H1 (cell line): ENCODE measurements around the gene APOC3. TPM values are rescaled to one million over a fixed set of nuclear protein-coding genes. Genes with fewer than 3 reads are reported as not detected.

Experiments
- BACH1 ChIP-seq: IDR thresholded peaks from 2 replicates; pipeline ENCODE4 v1.6.1; 2012; ENCODE audit warnings: low read length, improper control_type of control experiment
- CBX5 ChIP-seq: fragments of 300-800, 300-1000 bp; sonication (generic); IDR thresholded peaks from 2 replicates; pipeline ENCODE4 v1.7.1; 2016; ENCODE audit warnings: antibody characterized with exemption, low read length, low read depth
- CEBPB ChIP-seq: IDR thresholded peaks from 2 replicates; pipeline ENCODE4 v1.6.1; 2012; ENCODE audit warnings: low read depth, low read length
- EGR1 ChIP-seq: IDR thresholded peaks from 2 replicates; pipeline ENCODE4 v1.6.1; 2011; ENCODE audit warnings: low read depth, low read length, borderline replicate concordance
- JUN ChIP-seq: IDR thresholded peaks from 2 replicates; pipeline ENCODE4 v1.6.1; 2011; ENCODE audit warnings: low read depth, mild to moderate bottlenecking, improper control_type of control experiment, low read length
- KDM4A ChIP-seq: IDR thresholded peaks from one replicate; pipeline ENCODE4 v1.7.1; 2012; ENCODE audit warnings: low read depth, mild to moderate bottlenecking, moderate library complexity, low read length, inconsistent platforms; ENCODE audit not compliant: severe bottlenecking
- KDM5A ChIP-seq: fragments of 200-600 bp; IDR thresholded peaks from 2 replicates; pipeline ENCODE4 v1.7.1; 2012; ENCODE audit warnings: mild to moderate bottlenecking, low read length, inconsistent platforms, mixed read lengths
- PHF8 ChIP-seq: fragments of 200-600 bp; sonication (generic); conservative IDR thresholded peaks from 2 replicates; pipeline ENCODE4 v1.7.1; 2012; ENCODE audit warnings: low read depth, mild to moderate bottlenecking, inconsistent platforms, low read length, moderate library complexity
- POLR2A ChIP-seq, 2 experiments: IDR thresholded peaks; 1 replicate in 1 of 2; 2 replicates in 1 of 2; pipeline ENCODE4 v1.6.1; 2011; ENCODE audit warnings: low read depth in 2 of 2, low read length in 2 of 2, mild to moderate bottlenecking in 2 of 2; ENCODE audit errors: control extremely low read depth in 1 of 2
- RFX5 ChIP-seq: IDR thresholded peaks from 2 replicates; pipeline ENCODE4 v1.6.1; 2011; ENCODE audit warnings: low read depth, low read length, improper control_type of control experiment, borderline replicate concordance
- SAP30 ChIP-seq: fragments of 300-600 bp; sonication (generic); IDR thresholded peaks from 2 replicates; pipeline ENCODE4 v1.7.1; 2012; ENCODE audit warnings: low read length, moderate library complexity, mild to moderate bottlenecking, inconsistent platforms; ENCODE audit not compliant: insufficient read depth, insufficient replicate concordance
- SIN3A ChIP-seq, 2 experiments: IDR thresholded peaks in 1 of 2; conservative IDR thresholded peaks in 1 of 2; 2 replicates each; pipeline ENCODE4 v1.6.1; 2011 to 2012; ENCODE audit warnings: low read length in 2 of 2, improper control_type of control experiment in 1 of 2, low read depth in 1 of 2, mild to moderate bottlenecking in 1 of 2
- SIX5 ChIP-seq: IDR thresholded peaks from 2 replicates; pipeline ENCODE4 v1.6.1; 2011; ENCODE audit warnings: mild to moderate bottlenecking, low read depth, low read length
- SRF ChIP-seq: IDR thresholded peaks from 2 replicates; pipeline ENCODE4 v1.6.1; 2011; ENCODE audit warnings: mild to moderate bottlenecking, low read depth, low read length, moderate library complexity
- SUZ12 ChIP-seq: fragments of 200-600 bp; sonication (generic); IDR thresholded peaks from 2 replicates; pipeline ENCODE4 v1.6.1; 2012; ENCODE audit warnings: mild to moderate bottlenecking, inconsistent platforms, low read length, moderate library complexity, mixed read lengths
- TCF12 ChIP-seq: IDR thresholded peaks from 2 replicates; pipeline ENCODE4 v1.6.1; 2011; ENCODE audit warnings: low read depth, mild to moderate bottlenecking, low read length
- polyA plus RNA-seq, 7 experiments: library from polyadenylated mRNA; depleted of rRNA in 3 of 7; stranded (reverse) in 5 of 7; unstranded in 2 of 7; fragments of >200 nt in 5 of 7; fragments of 200-250 nt in 2 of 7; gene quantifications; 1 replicate in 5 of 7; 2 replicates in 1 of 7; 4 replicates in 1 of 7; pipeline versions ENCODE4 v1.2.1 to v1.2.3, GENCODE V29; 2011 to 2013; ENCODE audit warnings: missing spikeins in 2 of 7, mixed read lengths in 2 of 7
- total RNA-seq: library from RNA; stranded (reverse); fragmentation: NEBNext Ultra II Directional; extraction: Animal tissue kit (Norgen Biotek cat#: 25700); gene quantifications from 2 replicates; pipeline ENCODE4 v1.2.1, GENCODE V29; 2021
- TF ChIP-seq, protein P1 (sequence below): IDR thresholded peaks from 2 replicates; pipeline ENCODE4 v1.6.1; 2012; ENCODE audit warnings: inconsistent platforms
- TF ChIP-seq, protein P2 (sequence below), 3 experiments: IDR thresholded peaks; 1 replicate in 2 of 3; 2 replicates in 1 of 3; pipeline versions ENCODE4 v1.5.1 to v1.6.1; 2011; ENCODE audit warnings: low read length in 3 of 3, mild to moderate bottlenecking in 3 of 3, inconsistent platforms in 2 of 3, low read depth in 1 of 3, moderate library complexity in 1 of 3; ENCODE audit not compliant: insufficient read depth in 1 of 3; ENCODE audit errors: control extremely low read depth in 1 of 3

Gene APOC3
- total and polyA plus RNA-seq, 2 of the 8 experiments (the other 6 are each of a cell fraction or from before 2014, with no cell fraction given), result not detected

DNA sequence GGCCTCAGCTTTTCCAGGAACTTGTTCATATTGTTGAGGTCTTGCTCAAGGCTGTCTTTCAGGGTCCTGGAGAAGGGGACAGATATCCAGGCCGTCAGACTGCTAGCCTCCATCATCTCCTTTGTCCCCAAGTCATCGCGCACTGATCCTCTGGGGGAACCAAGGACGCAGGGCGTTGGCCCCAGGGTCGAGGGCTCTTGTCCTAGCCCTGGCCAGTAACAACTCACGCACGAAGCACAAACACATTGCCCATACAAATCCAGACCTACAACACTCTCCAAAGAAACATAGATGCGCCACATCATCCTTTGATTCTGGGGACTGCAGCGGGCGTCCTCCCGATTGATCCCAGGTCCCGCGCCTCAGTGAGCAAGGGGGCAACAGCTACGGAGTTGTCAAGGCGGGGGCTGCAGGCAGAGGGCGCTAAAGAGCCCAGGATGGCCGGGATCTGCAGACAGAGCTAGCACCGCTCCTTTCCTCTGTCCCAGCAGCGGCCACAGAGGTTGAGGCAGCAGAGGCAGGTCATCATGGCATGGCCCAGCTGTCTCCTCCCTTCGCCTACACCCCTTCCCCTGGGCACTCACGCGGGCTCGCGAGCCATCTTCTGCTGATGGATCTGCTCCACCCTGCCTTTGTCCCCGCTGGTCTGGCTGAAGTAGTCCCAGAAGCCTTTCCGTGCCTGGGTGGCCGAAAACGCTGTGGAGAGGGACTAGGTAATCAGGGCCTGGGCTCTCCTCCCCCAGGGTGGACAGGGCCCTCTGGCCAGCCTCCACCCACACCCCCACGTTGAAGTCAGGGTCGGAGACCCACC is 38.5 kb upstream of the APOC3 start (continued):
- no peak for TF ChIP-seq BACH1
- 0 out of 3 replicates have a peak, but pooled peaks of 1 of the 2 experiments have one; percentile 26 for TF ChIP-seq POLR2A (IDR thresholded peaks at IDR 0.05; ENCODE audit: control extremely low read depth in 1 of 2, low read depth in 2 of 2, low read length in 2 of 2)
- TF ChIP-seq, protein P1, sequence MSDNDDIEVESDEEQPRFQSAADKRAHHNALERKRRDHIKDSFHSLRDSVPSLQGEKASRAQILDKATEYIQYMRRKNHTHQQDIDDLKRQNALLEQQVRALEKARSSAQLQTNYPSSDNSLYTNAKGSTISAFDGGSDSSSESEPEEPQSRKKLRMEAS, result no peak
- no peak for TF ChIP-seq CEBPB
- TF ChIP-seq, protein P2, sequence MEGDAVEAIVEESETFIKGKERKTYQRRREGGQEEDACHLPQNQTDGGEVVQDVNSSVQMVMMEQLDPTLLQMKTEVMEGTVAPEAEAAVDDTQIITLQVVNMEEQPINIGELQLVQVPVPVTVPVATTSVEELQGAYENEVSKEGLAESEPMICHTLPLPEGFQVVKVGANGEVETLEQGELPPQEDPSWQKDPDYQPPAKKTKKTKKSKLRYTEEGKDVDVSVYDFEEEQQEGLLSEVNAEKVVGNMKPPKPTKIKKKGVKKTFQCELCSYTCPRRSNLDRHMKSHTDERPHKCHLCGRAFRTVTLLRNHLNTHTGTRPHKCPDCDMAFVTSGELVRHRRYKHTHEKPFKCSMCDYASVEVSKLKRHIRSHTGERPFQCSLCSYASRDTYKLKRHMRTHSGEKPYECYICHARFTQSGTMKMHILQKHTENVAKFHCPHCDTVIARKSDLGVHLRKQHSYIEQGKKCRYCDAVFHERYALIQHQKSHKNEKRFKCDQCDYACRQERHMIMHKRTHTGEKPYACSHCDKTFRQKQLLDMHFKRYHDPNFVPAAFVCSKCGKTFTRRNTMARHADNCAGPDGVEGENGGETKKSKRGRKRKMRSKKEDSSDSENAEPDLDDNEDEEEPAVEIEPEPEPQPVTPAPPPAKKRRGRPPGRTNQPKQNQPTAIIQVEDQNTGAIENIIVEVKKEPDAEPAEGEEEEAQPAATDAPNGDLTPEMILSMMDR (IDR thresholded peaks at IDR 0.05; ENCODE audit: control extremely low read depth in 1 of 3, insufficient read depth in 1 of 3, low read depth in 1 of 3, low read length in 3 of 3), result peak; percentile 91 to 98 (median 95)
- no peak for TF ChIP-seq RFX5
- no peak for TF ChIP-seq EGR1
- TF ChIP-seq CBX5, result no peak
- TF ChIP-seq SAP30, result no peak
- no peak for TF ChIP-seq TCF12
- no peak for TF ChIP-seq JUN
- no peak for TF ChIP-seq SIX5
- TF ChIP-seq PHF8, result no peak
- no peak for TF ChIP-seq SRF
- TF ChIP-seq SIN3A (conservative IDR thresholded peaks at IDR 0.05 in 1 of 2, IDR thresholded peaks at IDR 0.05 in 1 of 2; ENCODE audit: low read depth in 1 of 2, low read length in 2 of 2), result no peak
- TF ChIP-seq SUZ12, result no peak
- TF ChIP-seq KDM4A, result no peak
- TF ChIP-seq KDM5A, result no peak
